ENCODE data around the gene REG3A.

REG3A gene

DNA sequence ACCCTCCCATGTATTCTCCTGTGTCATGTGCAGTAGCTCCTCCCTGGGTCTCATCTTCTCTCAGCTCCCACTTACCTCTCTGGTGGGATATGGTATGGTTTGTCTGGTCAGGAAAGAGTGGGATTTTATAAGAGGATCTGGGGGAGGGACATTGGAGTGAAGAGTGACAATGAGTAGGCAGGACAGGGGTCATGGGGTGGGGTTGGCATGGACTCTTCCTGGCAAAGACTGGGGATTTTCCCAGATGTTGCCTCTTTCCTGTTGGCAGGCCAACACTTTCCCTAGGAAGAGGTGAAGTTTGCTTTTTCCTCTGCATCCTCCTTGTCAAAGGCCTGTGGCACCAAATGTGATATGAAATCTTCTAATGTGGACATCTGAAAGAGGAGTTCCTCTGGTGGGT lies at the start of gene REG3A:
Gene REG3A (minus strand): TSS at position 101 of the 400 bp plus-strand sequence. CDS start 348 bp downstream, outside the sequence.
- Histone ChIP-seq H3K9me3 (ENCODE audit: low read length) (no peaks in the 10 kb centered on the region), H3K36me3 (ENCODE audit: insufficient read depth, low read length) (no peaks in the 10 kb centered on the region), H3K4me3 (ENCODE audit: low read depth in 1 of 2, low read length in 2 of 2) (no peak within 1 kb of the TSS), H3K4me1 (ENCODE audit: insufficient read depth, low read length) (no peaks in the 10 kb centered on the region), H3K9ac (ENCODE audit: low read length) (no peak within 1 kb of the TSS), H3K27me3 (ENCODE audit: control insufficient read depth in 1 of 2, insufficient read depth in 2 of 2, low read length in 2 of 2) (no peaks in the 10 kb centered on the region), H3K27ac (ENCODE audit: low read depth, low read length) (no peak within 1 kb of the TSS)

DNA sequence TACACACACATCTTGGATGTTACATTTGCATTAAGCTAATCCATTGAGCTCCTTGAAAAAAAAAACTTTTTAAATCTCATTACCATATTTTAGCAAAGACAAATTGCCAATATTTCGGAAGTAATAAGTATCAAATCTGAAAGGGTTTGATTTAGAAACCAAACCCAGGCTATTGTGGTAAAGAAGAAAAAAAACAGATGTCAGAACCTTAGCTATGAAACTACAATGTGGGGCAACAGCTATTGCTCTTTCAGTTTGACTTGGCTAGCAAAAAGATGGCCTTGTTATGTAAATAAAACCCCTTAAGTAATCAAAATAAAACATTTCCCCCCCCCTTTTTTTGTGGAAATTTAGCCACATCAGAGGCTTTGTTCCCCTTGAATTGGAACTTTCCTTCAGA lies 41.2 kb upstream of the REG3A start:
- H3K9ac ChIP-seq (ENCODE audit: low read length) = no peak overlapping the region
- no peaks in the 10 kb centered on the region for H3K36me3 ChIP-seq (ENCODE audit: insufficient read depth, low read length)
- H3K4me3 ChIP-seq (ENCODE audit: low read depth in 1 of 2, low read length in 2 of 2) = no peak overlapping the region
- H3K9me3 ChIP-seq (ENCODE audit: low read length) = no peaks in the 10 kb centered on the region
- H3K27ac ChIP-seq (ENCODE audit: low read depth, low read length) = no peak overlapping the region
- no peaks in the 10 kb centered on the region for H3K27me3 ChIP-seq (ENCODE audit: control insufficient read depth in 1 of 2, insufficient read depth in 2 of 2, low read length in 2 of 2)
- no peaks in the 10 kb centered on the region for H3K4me1 ChIP-seq (ENCODE audit: insufficient read depth, low read length)

- Histone ChIP-seq H3K4me1 (ENCODE audit: insufficient read depth, low read length) (no peaks in the 10 kb centered on the region), H3K4me3 (ENCODE audit: low read depth in 1 of 2, low read length in 2 of 2) (no peak overlapping the region), H3K27me3 (ENCODE audit: control insufficient read depth in 1 of 2, insufficient read depth in 2 of 2, low read length in 2 of 2) (no peaks in the 10 kb centered on the region), H3K36me3 (ENCODE audit: insufficient read depth, low read length) (no peaks in the 10 kb centered on the region), H3K9ac (ENCODE audit: low read length) (no peak overlapping the region), H3K9me3 (ENCODE audit: low read length) (no peaks in the 10 kb centered on the region), H3K27ac (ENCODE audit: low read depth, low read length) (no peak overlapping the region)
These were observed 32.3 kb upstream of the REG3A start for GRCh38 chr2:79191816-79192215.

DNA sequence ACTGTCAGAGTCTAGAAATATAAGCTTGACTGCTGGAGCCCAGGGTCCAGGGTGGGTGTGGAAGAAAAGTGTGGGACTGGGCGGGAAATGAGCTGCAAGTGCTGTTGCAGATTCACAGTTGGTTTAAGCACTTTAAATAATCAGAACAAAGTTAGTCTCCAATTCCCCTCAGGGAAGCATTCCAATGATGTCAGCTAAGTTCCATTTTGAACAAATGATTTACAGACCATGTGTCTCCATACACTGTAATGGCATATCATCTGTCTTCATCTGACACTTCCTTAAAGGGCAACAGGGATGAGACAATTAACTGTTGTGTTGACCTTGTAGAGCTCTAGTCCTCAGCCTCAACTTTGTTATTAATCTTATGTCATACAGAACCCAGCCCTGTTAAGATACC lies 31.5 kb upstream of the REG3A start:
- Histone ChIP-seq H3K27ac (ENCODE audit: low read depth, low read length) (no peak overlapping the region), H3K9ac (ENCODE audit: low read length) (no peak overlapping the region), H3K27me3 (ENCODE audit: control insufficient read depth in 1 of 2, insufficient read depth in 2 of 2, low read length in 2 of 2) (no peaks in the 10 kb centered on the region), H3K4me1 (ENCODE audit: insufficient read depth, low read length) (no peaks in the 10 kb centered on the region), H3K4me3 (ENCODE audit: low read depth in 1 of 2, low read length in 2 of 2) (no peak overlapping the region), H3K9me3 (ENCODE audit: low read length) (no peaks in the 10 kb centered on the region), H3K36me3 (ENCODE audit: insufficient read depth, low read length) (no peaks in the 10 kb centered on the region)

GRCh38 chr2:79189465-79189864 lies 29.9 kb upstream of the REG3A start:
- Histone ChIP-seq H3K4me1 (ENCODE audit: insufficient read depth, low read length) (no peaks in the 10 kb centered on the region), H3K36me3 (ENCODE audit: insufficient read depth, low read length) (no peaks in the 10 kb centered on the region), H3K27ac (ENCODE audit: low read depth, low read length) (no peak overlapping the region), H3K27me3 (ENCODE audit: control insufficient read depth in 1 of 2, insufficient read depth in 2 of 2, low read length in 2 of 2) (no peaks in the 10 kb centered on the region), H3K9me3 (ENCODE audit: low read length) (no peaks in the 10 kb centered on the region), H3K4me3 (ENCODE audit: low read depth in 1 of 2, low read length in 2 of 2) (no peak overlapping the region), H3K9ac (ENCODE audit: low read length) (no peak overlapping the region)

DNA sequence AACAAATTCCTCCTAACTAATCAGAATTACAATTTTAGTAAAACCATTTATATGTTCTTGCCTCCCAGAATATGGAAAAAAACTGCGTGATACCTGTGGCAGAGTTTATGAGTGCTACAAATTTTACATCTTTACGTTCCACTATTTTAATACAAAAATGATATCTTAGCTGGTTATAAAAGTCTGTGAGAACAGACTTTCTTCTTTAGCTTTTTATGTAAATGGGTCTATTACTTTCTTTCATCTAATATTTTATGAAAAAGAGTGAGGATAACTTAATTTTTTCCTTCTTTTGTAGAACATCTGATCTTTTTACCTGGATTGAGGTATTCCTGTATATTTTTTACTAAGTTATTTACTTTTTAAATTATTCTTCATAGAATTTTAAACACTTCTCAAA lies 22.1 kb upstream of the REG3A start:
- H3K4me3 ChIP-seq (ENCODE audit: low read depth in 1 of 2, low read length in 2 of 2) = no peak overlapping the region
- H3K36me3 ChIP-seq (ENCODE audit: insufficient read depth, low read length) = no peaks in the 10 kb centered on the region
- H3K4me1 ChIP-seq (ENCODE audit: insufficient read depth, low read length) = no peaks in the 10 kb centered on the region
- no peak overlapping the region for H3K9ac ChIP-seq (ENCODE audit: low read length)
- no peaks in the 10 kb centered on the region for H3K27me3 ChIP-seq (ENCODE audit: control insufficient read depth in 1 of 2, insufficient read depth in 2 of 2, low read length in 2 of 2)
- no peak overlapping the region for H3K27ac ChIP-seq (ENCODE audit: low read depth, low read length)
- no peaks in the 10 kb centered on the region for H3K9me3 ChIP-seq (ENCODE audit: low read length)

- H3K9ac ChIP-seq (ENCODE audit: low read length) = no peak overlapping the region
- H3K36me3 ChIP-seq (ENCODE audit: insufficient read depth, low read length) = no peaks in the 10 kb centered on the region
- no peaks in the 10 kb centered on the region for H3K9me3 ChIP-seq (ENCODE audit: low read length)
- no peaks in the 10 kb centered on the region for H3K4me1 ChIP-seq (ENCODE audit: insufficient read depth, low read length)
- no peak overlapping the region for H3K27ac ChIP-seq (ENCODE audit: low read depth, low read length)
- H3K4me3 ChIP-seq (ENCODE audit: low read depth in 1 of 2, low read length in 2 of 2) = no peak overlapping the region
- no peaks in the 10 kb centered on the region for H3K27me3 ChIP-seq (ENCODE audit: control insufficient read depth in 1 of 2, insufficient read depth in 2 of 2, low read length in 2 of 2)
These were observed 20.5 kb upstream of the REG3A start for GRCh38 chr2:79180092-79180491.

DNA sequence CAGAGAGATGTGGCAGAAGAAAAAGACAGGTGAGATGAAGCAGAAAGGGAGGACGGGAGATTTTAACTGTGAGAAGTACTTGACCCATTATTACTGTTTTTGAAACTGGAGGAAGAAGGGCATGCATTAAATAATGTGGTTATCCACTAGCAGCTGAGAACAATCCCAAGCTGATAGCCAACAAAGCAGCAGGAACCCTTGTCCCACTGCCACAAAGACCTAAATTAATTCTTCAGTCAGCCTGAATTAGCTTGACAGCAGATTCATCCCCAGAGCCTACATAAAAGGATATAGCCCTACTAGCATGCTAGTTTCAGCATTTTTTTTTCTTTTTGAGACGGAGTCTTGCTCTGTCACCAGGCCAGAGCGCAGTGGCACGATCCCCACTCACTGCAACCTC lies 19.5 kb upstream of the REG3A start:
- Histone ChIP-seq H3K4me1 (ENCODE audit: insufficient read depth, low read length) (no peaks in the 10 kb centered on the region), H3K4me3 (ENCODE audit: low read depth in 1 of 2, low read length in 2 of 2) (no peak overlapping the region)

GRCh38 chr2:79178076-79178674 lies 18.6 kb upstream of the REG3A start:
- Histone ChIP-seq H3K9ac (ENCODE audit: low read length) (no peak overlapping the region), H3K36me3 (ENCODE audit: insufficient read depth, low read length) (no peaks in the 10 kb centered on the region), H3K4me3 (ENCODE audit: low read depth in 1 of 2, low read length in 2 of 2) (no peak overlapping the region), H3K4me1 (ENCODE audit: insufficient read depth, low read length) (no peaks in the 10 kb centered on the region), H3K27ac (ENCODE audit: low read depth, low read length) (no peak overlapping the region), H3K27me3 (ENCODE audit: control insufficient read depth in 1 of 2, insufficient read depth in 2 of 2, low read length in 2 of 2) (no peaks in the 10 kb centered on the region), H3K9me3 (ENCODE audit: low read length) (no peaks in the 10 kb centered on the region)

More for the DNA sequence above, 19.5 kb upstream of the REG3A start:
- Histone ChIP-seq H3K27ac (ENCODE audit: low read depth, low read length) (no peak overlapping the region), H3K27me3 (ENCODE audit: control insufficient read depth in 1 of 2, insufficient read depth in 2 of 2, low read length in 2 of 2) (no peaks in the 10 kb centered on the region), H3K9ac (ENCODE audit: low read length) (no peak overlapping the region), H3K36me3 (ENCODE audit: insufficient read depth, low read length) (no peaks in the 10 kb centered on the region), H3K9me3 (ENCODE audit: low read length) (no peaks in the 10 kb centered on the region)

- Histone ChIP-seq H3K36me3 (ENCODE audit: insufficient read depth, low read length) (no peaks in the 10 kb centered on the region), H3K27me3 (ENCODE audit: control insufficient read depth in 1 of 2, insufficient read depth in 2 of 2, low read length in 2 of 2) (no peaks in the 10 kb centered on the region), H3K9ac (ENCODE audit: low read length) (no peak overlapping the region), H3K4me1 (ENCODE audit: insufficient read depth, low read length) (no peaks in the 10 kb centered on the region), H3K27ac (ENCODE audit: low read depth, low read length) (no peak overlapping the region), H3K9me3 (ENCODE audit: low read length) (no peaks in the 10 kb centered on the region), H3K4me3 (ENCODE audit: low read depth in 1 of 2, low read length in 2 of 2) (no peak overlapping the region)
These were observed 11.9 kb upstream of the REG3A start for GRCh38 chr2:79171348-79171958.

DNA sequence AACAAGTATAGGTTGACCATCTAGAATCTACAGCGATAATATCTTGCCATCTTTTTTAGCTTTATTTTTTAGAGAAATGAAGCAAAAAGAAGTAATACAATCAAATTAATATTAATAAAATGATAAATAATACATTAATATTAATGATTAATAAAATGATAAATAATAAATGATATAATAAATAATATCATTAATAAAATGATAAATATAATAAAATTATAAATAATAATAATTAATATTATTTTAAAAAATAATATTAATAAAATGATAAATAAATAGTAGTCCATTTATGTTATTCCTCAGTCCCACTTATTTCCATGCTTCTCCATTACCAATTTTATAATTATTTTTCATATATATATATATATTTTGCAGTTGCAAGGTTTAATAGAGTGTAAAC lies 3.2 kb upstream of the REG3A start:
- Histone ChIP-seq H3K27ac (ENCODE audit: low read depth, low read length) (no peak overlapping the region), H3K36me3 (ENCODE audit: insufficient read depth, low read length) (no peaks in the 10 kb centered on the region), H3K27me3 (ENCODE audit: control insufficient read depth in 1 of 2, insufficient read depth in 2 of 2, low read length in 2 of 2) (no peaks in the 10 kb centered on the region), H3K9me3 (ENCODE audit: low read length) (no peaks in the 10 kb centered on the region), H3K4me3 (ENCODE audit: low read depth in 1 of 2, low read length in 2 of 2) (no peak overlapping the region), H3K4me1 (ENCODE audit: insufficient read depth, low read length) (no peaks in the 10 kb centered on the region), H3K9ac (ENCODE audit: low read length) (no peak overlapping the region)

GRCh38 chr2:79162132-79162531 lies 2.6 kb upstream of the REG3A start:
- Histone ChIP-seq H3K36me3 (ENCODE audit: insufficient read depth, low read length) (no peaks in the 10 kb centered on the region), H3K27me3 (ENCODE audit: control insufficient read depth in 1 of 2, insufficient read depth in 2 of 2, low read length in 2 of 2) (no peaks in the 10 kb centered on the region), H3K9ac (ENCODE audit: low read length) (no peak overlapping the region), H3K9me3 (ENCODE audit: low read length) (no peaks in the 10 kb centered on the region), H3K4me3 (ENCODE audit: low read depth in 1 of 2, low read length in 2 of 2) (no peak overlapping the region), H3K27ac (ENCODE audit: low read depth, low read length) (no peak overlapping the region), H3K4me1 (ENCODE audit: insufficient read depth, low read length) (no peaks in the 10 kb centered on the region)

All from muscle layer of colon (tissue), 2 donors.